HG03439 (cell line): ENCODE data around the gene LTN1.

Experiments used
- ATAC-seq: cut with Tn5 transposase; IDR thresholded peaks from one replicate; pipeline ENCODE4 v1.9.1; 2021; ENCODE audit warnings: mild to moderate bottlenecking, moderate library complexity; ENCODE audit not compliant: unreplicated experiment

LTN1 gene

GRCh38 chr21:28884976-28885852 is 107.5 kb downstream of the LTN1 start:
- peak; percentile 98 for ATAC-seq

- no peak for ATAC-seq
Observed at GRCh38 chr21:28884481-28884880, 108.2 kb downstream of the LTN1 start.

- no peak for ATAC-seq
Observed at GRCh38 chr21:28883931-28884330, 108.7 kb downstream of the LTN1 start.

GRCh38 chr21:28882345-28882744 is 110.3 kb downstream of the LTN1 start:
- no peak for ATAC-seq
